ENCODE measurements around the gene RIMBP2.

RIMBP2 gene

GRCh38 chr12:130546494-130546893, 169.6 kb downstream of the RIMBP2 start:
- TF ChIP-seq, protein P1, sequence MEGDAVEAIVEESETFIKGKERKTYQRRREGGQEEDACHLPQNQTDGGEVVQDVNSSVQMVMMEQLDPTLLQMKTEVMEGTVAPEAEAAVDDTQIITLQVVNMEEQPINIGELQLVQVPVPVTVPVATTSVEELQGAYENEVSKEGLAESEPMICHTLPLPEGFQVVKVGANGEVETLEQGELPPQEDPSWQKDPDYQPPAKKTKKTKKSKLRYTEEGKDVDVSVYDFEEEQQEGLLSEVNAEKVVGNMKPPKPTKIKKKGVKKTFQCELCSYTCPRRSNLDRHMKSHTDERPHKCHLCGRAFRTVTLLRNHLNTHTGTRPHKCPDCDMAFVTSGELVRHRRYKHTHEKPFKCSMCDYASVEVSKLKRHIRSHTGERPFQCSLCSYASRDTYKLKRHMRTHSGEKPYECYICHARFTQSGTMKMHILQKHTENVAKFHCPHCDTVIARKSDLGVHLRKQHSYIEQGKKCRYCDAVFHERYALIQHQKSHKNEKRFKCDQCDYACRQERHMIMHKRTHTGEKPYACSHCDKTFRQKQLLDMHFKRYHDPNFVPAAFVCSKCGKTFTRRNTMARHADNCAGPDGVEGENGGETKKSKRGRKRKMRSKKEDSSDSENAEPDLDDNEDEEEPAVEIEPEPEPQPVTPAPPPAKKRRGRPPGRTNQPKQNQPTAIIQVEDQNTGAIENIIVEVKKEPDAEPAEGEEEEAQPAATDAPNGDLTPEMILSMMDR (IDR thresholded peaks at IDR 0.05; ENCODE audit: insufficient read depth, low read depth, low read length, missing control alignments) = no peak
- no peak for DNase-seq (ENCODE audit: low read depth)

DNA sequence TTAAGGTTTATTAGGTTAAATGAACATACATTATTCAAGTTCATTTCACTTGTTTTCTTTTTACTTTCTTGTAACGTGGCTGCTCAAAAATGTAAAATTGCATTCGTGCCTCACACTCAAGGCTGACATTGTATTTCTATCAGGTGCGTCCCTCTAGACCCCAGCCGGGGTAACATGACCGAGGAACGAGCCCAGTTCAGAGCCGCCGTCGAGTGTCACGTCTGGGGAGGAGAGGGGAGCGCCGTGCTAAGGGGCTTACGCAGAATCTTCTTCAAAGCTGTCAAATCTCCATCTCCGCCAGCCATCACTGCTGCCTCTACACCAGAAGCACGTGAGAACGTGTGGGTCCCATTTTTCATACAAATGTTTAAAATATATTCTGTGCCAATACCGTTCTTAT, 170.6 kb downstream of the RIMBP2 start:
- DNase-seq (ENCODE audit: low read depth) = no peak
- H3K4me3 ChIP-seq (ENCODE audit: low read depth, low read length) = no peak overlapping the region
- TF ChIP-seq, protein P1 (IDR thresholded peaks at IDR 0.05; ENCODE audit: insufficient read depth, low read depth, low read length, missing control alignments) = no peak

More at GRCh38 chr12:130546494-130546893, 169.6 kb downstream of the RIMBP2 start:
- H3K4me3 ChIP-seq (ENCODE audit: low read depth, low read length) = no peak overlapping the region

DNA sequence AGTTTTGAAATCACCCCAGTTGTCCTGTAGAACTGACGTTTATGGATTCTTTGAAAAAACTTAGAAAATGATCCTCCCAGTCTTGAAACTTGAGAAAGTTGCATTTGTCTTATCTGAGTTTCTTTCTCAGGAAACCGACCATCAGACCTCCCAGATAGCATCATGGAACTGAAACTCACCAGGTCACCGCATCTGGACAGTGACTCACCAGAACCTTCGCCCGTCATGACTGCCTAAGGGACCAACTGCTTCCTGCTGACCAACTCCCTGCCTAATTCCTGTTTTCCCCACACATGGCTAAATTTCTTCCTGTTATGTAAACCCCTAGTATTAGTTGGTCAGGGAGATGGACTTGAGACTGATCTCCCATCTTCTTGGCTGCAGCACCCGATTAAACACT, 175.7 kb downstream of the RIMBP2 start:
- no peak overlapping the region for H3K4me3 ChIP-seq (ENCODE audit: low read depth, low read length)
- TF ChIP-seq, protein P1 (IDR thresholded peaks at IDR 0.05; ENCODE audit: insufficient read depth, low read depth, low read length, missing control alignments) = no peak
- DNase-seq (ENCODE audit: low read depth) = no peak

GRCh38 chr12:130538343-130539095, 177.6 kb downstream of the RIMBP2 start:
- H3K4me3 ChIP-seq (ENCODE audit: low read depth, low read length) = no peak overlapping the region
- TF ChIP-seq, protein P1 (IDR thresholded peaks at IDR 0.05; ENCODE audit: insufficient read depth, low read depth, low read length, missing control alignments) = no peak
- no peak for DNase-seq (ENCODE audit: low read depth)

DNA sequence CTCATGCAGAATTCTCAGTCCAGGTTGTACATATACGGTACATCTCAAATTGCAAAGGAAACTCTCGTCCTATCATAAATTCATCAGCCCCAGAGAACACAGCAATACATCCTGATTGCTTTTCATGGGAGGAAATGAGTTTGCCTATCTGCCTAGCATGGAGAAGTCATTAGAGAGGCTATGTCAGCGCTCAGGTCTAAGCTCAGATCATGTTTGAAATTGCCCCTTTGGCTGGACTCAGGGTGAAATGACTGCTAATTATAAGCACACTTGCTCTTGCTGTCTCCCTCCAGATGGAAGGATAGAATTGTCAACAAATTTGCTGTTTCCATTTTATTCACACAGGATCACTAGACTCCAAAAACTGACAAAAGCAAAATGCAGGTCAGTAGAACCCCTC, 178.4 kb downstream of the RIMBP2 start:
- TF ChIP-seq, protein P1 (IDR thresholded peaks at IDR 0.05; ENCODE audit: insufficient read depth, low read depth, low read length, missing control alignments) = no peak
- DNase-seq (ENCODE audit: low read depth) = no peak
- H3K4me3 ChIP-seq (ENCODE audit: low read depth, low read length) = no peak overlapping the region

DNA sequence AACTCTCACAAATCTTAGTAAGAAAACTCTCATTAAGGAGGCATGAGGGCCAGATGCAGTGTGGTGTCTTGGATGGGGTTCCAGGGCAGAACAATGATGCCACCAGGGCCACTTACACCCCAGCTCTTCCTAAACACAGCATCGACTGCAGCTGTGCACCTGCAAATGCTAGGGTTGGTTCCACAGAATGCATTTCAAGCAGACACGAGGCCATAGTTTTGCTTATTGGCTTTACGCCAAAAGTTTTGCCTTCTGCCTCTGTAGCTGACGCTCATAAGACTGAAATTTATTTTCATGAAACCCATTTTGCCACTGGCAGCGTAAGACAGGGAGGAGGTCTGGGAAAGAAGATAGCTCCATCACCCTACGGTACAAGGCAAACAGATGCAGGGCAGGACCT, 179.0 kb downstream of the RIMBP2 start:
- no peak overlapping the region for H3K4me3 ChIP-seq (ENCODE audit: low read depth, low read length)
- no peak for DNase-seq (ENCODE audit: low read depth)
- TF ChIP-seq, protein P1 (IDR thresholded peaks at IDR 0.05; ENCODE audit: insufficient read depth, low read depth, low read length, missing control alignments) = no peak

GRCh38 chr12:130530429-130530828, 185.7 kb downstream of the RIMBP2 start:
- TF ChIP-seq, protein P1 (IDR thresholded peaks at IDR 0.05; ENCODE audit: insufficient read depth, low read depth, low read length, missing control alignments) = no peak
- no peak overlapping the region for H3K4me3 ChIP-seq (ENCODE audit: low read depth, low read length)
- no peak for DNase-seq (ENCODE audit: low read depth)

All from GM12865 (cell line).